Activated CD8-positive, alpha-beta T cell treated with anti-CD3 and anti-CD28 coated beads for 36 hours (primary cell): Measurements from ENCODE around the gene PHLDB3. TPM values are rescaled to one million over a fixed set of nuclear protein-coding genes. Genes with fewer than 3 reads are reported as not detected.
A peak's percentile ranks its signal among the peaks of the same experiment; 100 is the strongest.

Source experiments
- ATAC-seq: fragments of 200-7000 bp; cut with Tn5 transposase; one replicate; pipeline ENCODE4 v1.10.0; 2021; ENCODE audit warnings: mild to moderate bottlenecking, moderate library complexity
- CTCF ChIA-PET: fragments of 350-600 bp; sonication (Branson Sonifier 250); formaldehyde crosslinking; loops from one replicate; lab custom pipeline; 2021; ENCODE audit warnings: antibody characterized with exemption; lab: Charles Lee
- POLR2A ChIA-PET: fragments of 350-600 bp; sonication (Branson Sonifier 250); formaldehyde crosslinking; loops from one replicate; lab custom pipeline; 2021; ENCODE audit warnings: antibody characterized with exemption; lab: Charles Lee
- DNase-seq: peaks from one replicate; pipeline ENCODE4 v3.0.0-alpha.2; 2020
- H3K27ac Mint-ChIP-seq: one replicate; pipeline ENCODE4 v1.8.0; 2021; ENCODE audit warnings: mild to moderate bottlenecking, mixed read lengths
- H3K27me3 Mint-ChIP-seq: one replicate; pipeline ENCODE4 v1.8.0; 2021; ENCODE audit warnings: mixed read lengths
- H3K36me3 Mint-ChIP-seq: one replicate; pipeline ENCODE4 v1.8.0; 2021; ENCODE audit warnings: low read depth, mixed read lengths
- H3K4me1 Mint-ChIP-seq: one replicate; pipeline ENCODE4 v1.8.0; 2021; ENCODE audit warnings: low read depth, mixed read lengths
- H3K4me3 Mint-ChIP-seq: one replicate; pipeline ENCODE4 v1.8.0; 2021; ENCODE audit warnings: mild to moderate bottlenecking, moderate library complexity, mixed read lengths
- H3K9me3 Mint-ChIP-seq: one replicate; pipeline ENCODE4 v1.8.0; 2021; ENCODE audit warnings: mixed read lengths
- CTCF ChIP-seq: fragments of 200-600 bp; IDR thresholded peaks from one replicate; pipeline ENCODE4 v1.8.0; 2022; ENCODE audit warnings: antibody characterized with exemption, mild to moderate bottlenecking
- intact Hi-C: fragments of 100-400 bp; cut with micrococcal nuclease; formaldehyde crosslinking; loops from one replicate; pipeline ENCODE4 v1.10.0; 2022
- total RNA-seq, 2 experiments: library from RNA; stranded (reverse); gene quantifications; one replicate each; pipeline ENCODE4 v1.2.3, GENCODE V29; 2021

Gene PHLDB3
- total RNA-seq, 2 experiments from 2014 or later, result 14.7 to 17.5 TPM

DNA sequence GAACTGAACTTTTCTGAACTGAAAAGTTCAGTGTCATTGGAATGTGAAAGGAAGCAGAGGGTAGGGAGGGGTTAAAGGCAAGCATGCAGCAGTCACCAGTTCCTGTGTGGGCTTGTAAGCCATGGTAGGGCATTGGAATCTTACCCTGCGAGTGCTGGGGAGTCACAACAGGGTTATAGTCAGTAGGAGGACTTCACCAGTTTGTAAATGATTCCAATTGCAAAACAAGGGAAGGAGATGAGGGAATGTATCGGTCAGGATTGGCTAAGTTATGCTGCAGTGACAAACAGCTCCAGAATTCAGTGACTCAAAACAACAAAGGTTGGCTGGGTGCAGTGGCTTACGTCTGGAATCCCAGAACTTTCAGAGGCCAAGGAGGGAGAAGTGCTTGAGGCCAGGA lies 52.0 kb downstream of the PHLDB3 start:
- Mint-ChIP-seq H3K4me1 (peaks cover 12% of the 10 kb centered on the region), H3K9me3 (peaks cover 5% of the 10 kb centered on the region), H3K27ac (no peak overlapping the region), H3K27me3 (no peaks in the 10 kb centered on the region), H3K36me3 (no peaks in the 10 kb centered on the region), H3K4me3 (no peak overlapping the region)
- ChIA-PET POLR2A (no interaction called here), CTCF (interaction anchor here (0.6 to 1.0 kb wide), 2 partner anchors 67 to 886 kb away, joined by 3 read pairs; no protein-coding TSS in a partner anchor)
- no peak for TF ChIP-seq CTCF
- no peak for ATAC-seq
- DNase-seq, result no peak
- intact Hi-C loops, result no loop called here

DNA sequence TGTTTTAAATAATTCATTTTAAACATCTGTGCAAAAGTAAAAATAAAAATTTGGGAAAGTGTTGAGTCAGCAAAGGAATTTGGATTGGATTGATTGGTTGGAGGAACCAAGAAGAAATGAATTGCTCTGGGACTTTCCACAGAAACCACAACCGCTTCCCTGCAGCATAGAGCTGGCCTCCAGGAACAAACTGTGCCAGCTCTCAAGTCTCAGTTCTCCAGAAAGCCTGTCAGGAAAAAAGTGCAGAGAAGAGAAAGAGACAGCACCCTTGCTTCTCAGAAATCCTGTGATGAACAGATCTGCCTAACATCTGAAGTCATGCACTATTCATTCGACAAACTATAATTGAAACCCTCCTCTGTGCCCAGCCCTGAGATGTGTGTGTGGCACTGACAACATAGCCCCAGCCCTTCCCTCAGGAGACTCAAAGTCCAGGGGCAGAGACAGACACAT lies 54.0 kb downstream of the PHLDB3 start:
- no peak overlapping the region for H3K27ac Mint-ChIP-seq
- no peak for DNase-seq
- TF ChIP-seq CTCF, result no peak
- peaks cover 16% of the 10 kb centered on the region for H3K4me1 Mint-ChIP-seq
- no peaks in the 10 kb centered on the region for H3K36me3 Mint-ChIP-seq
- peaks cover 5% of the 10 kb centered on the region for H3K9me3 Mint-ChIP-seq
- ChIA-PET CTCF (interaction anchor here (1.5 kb wide), 1 partner anchor 69 kb away, joined by 7 read pairs; no protein-coding TSS in a partner anchor), POLR2A (no interaction called here)
- ATAC-seq, result no peak
- no peaks in the 10 kb centered on the region for H3K27me3 Mint-ChIP-seq
- H3K4me3 Mint-ChIP-seq, result no peak overlapping the region
- intact Hi-C loops, result no loop called here

- POLR2A ChIA-PET, result interaction anchor here (0.6 to 2.2 kb wide), 3 partner anchors 14 to 72 kb away, joined by 3 to 17 read pairs (median 4); partner anchors contain the start of gene LYPD3
- no peaks in the 10 kb centered on the region for H3K36me3 Mint-ChIP-seq
- ATAC-seq (no peak), DNase-seq (no peak)
- H3K9me3 Mint-ChIP-seq, result peaks cover 3% of the 10 kb centered on the region
- intact Hi-C loops, result loop anchor here (1.0 to 5.0 kb wide), 2 partner anchors 72 to 150 kb away; partner anchors contain the start of genes IRGQ and ZNF576
- H3K27ac Mint-ChIP-seq, result no peak overlapping the region
- H3K4me1 Mint-ChIP-seq, result peaks cover 21% of the 10 kb centered on the region
- no peaks in the 10 kb centered on the region for H3K27me3 Mint-ChIP-seq
- CTCF ChIA-PET, result interaction anchor here (1.0 to 11.8 kb wide), 36 partner anchors 10 to 204 kb away, joined by 3 to 328 read pairs (median 6); partner anchors contain the start of genes ETHE1, IRGQ, LYPD3 and PHLDB3
- no peak overlapping the region for H3K4me3 Mint-ChIP-seq
- TF ChIP-seq CTCF, result no peak
These were observed 56.9 kb downstream of the PHLDB3 start for GRCh38 chr19:43447655-43448054.

- Mint-ChIP-seq H3K9me3 (no peaks in the 10 kb centered on the region), H3K4me3 (no peak overlapping the region), H3K36me3 (no peaks in the 10 kb centered on the region), H3K27ac (no peak overlapping the region), H3K4me1 (peaks cover 18% of the 10 kb centered on the region), H3K27me3 (no peaks in the 10 kb centered on the region)
- ATAC-seq (peak; percentile 91), DNase-seq (peak; percentile 84)
- intact Hi-C loops, result loop anchor here (1.0 to 5.0 kb wide), 2 partner anchors 72 to 150 kb away; partner anchors contain the start of genes IRGQ and ZNF576
- ChIA-PET CTCF (interaction anchor here (0.6 to 11.8 kb wide), 39 partner anchors 9 to 1340 kb away, joined by 3 to 328 read pairs (median 5); partner anchors contain the start of genes ETHE1, IRGQ, LYPD3 and PHLDB3), POLR2A (interaction anchor here (0.6 to 2.2 kb wide), 4 partner anchors 14 to 78 kb away, joined by 3 to 17 read pairs (median 4); partner anchors contain the start of gene LYPD3)
- peak; percentile 94 for TF ChIP-seq CTCF
These were observed 57.6 kb downstream of the PHLDB3 start for GRCh38 chr19:43446746-43447489.
